DOHH2 (cell line): ENCODE results near the gene TJP2.

Experiments
- H3F3A ChIP-seq: fragments of 200-600 bp; sonication (generic), shearing (Covaris generic); 2 replicates; pipeline ENCODE4 v1.6.0; 2016; ENCODE audit warnings: antibody characterized with exemption, mild to moderate bottlenecking; ENCODE audit not compliant: control insufficient read depth, insufficient read depth
- H3K27ac ChIP-seq: fragments of 200-600 bp; sonication (generic); 2 replicates; pipeline ENCODE4 v1.5.1; 2014; ENCODE audit warnings: low read depth, mild to moderate bottlenecking, low read length, moderate library complexity
- H3K27me3 ChIP-seq: fragments of 200-600 bp; sonication (generic); 2 replicates; pipeline ENCODE4 v1.6.1; 2014; ENCODE audit warnings: mild to moderate bottlenecking, low read length, mixed read lengths; ENCODE audit not compliant: control insufficient read depth
- H3K36me3 ChIP-seq: fragments of 200-600 bp; sonication (generic); 2 replicates; pipeline ENCODE4 v1.6.1; 2014; ENCODE audit warnings: mild to moderate bottlenecking, low read length, moderate library complexity, mixed read lengths; ENCODE audit not compliant: control insufficient read depth
- H3K4me1 ChIP-seq: fragments of 200-600 bp; sonication (generic); 2 replicates; pipeline ENCODE4 v1.6.1; 2014; ENCODE audit warnings: mild to moderate bottlenecking, low read length, mixed read lengths; ENCODE audit not compliant: control insufficient read depth
- H3K4me2 ChIP-seq: fragments of 200-600 bp; sonication (generic); 2 replicates; pipeline ENCODE4 v1.6.0; 2014; ENCODE audit warnings: mild to moderate bottlenecking, low read length, moderate library complexity
- H3K4me3 ChIP-seq: fragments of 200-600 bp; sonication (generic); 2 replicates; pipeline ENCODE4 v1.5.1; 2014; ENCODE audit warnings: mild to moderate bottlenecking, low read length, mixed read lengths
- H3K79me2 ChIP-seq: fragments of 200-600 bp; sonication (generic); 2 replicates; pipeline ENCODE4 v1.6.1; 2014; ENCODE audit warnings: mild to moderate bottlenecking, low read length, mixed read lengths; ENCODE audit not compliant: control insufficient read depth
- H3K9me2 ChIP-seq: fragments of 200-600 bp; sonication (generic); replicated peaks from 2 replicates; pipeline ENCODE4 v1.6.1; 2014; ENCODE audit warnings: mild to moderate bottlenecking, low read length, mixed read lengths; ENCODE audit not compliant: control insufficient read depth
- H3K9me3 ChIP-seq: fragments of 200-600 bp; sonication (generic); 2 replicates; pipeline ENCODE4 v1.6.1; 2014; ENCODE audit warnings: antibody characterized with exemption, low read length, mixed read lengths; ENCODE audit not compliant: control insufficient read depth, insufficient read depth
- H4K20me1 ChIP-seq: fragments of 200-600 bp; sonication (generic); 2 replicates; pipeline ENCODE4 v1.6.0; 2014; ENCODE audit warnings: low read depth, mild to moderate bottlenecking, antibody characterized with exemption, low read length, moderate library complexity; ENCODE audit not compliant: control insufficient read depth, insufficient read depth
- CTCF ChIP-seq: fragments of 200-600 bp; sonication (generic); IDR thresholded peaks from one replicate; pipeline ENCODE4 v1.5.1; 2014; ENCODE audit warnings: antibody characterized with exemption, mild to moderate bottlenecking, low read depth, low read length; ENCODE audit not compliant: poor library complexity, severe bottlenecking
- EZH2phosphoT487 ChIP-seq: fragments of 200-600 bp; sonication (generic); IDR thresholded peaks from 2 replicates; pipeline ENCODE4 v1.6.1; 2017; ENCODE audit warnings: borderline replicate concordance, mild to moderate bottlenecking, antibody characterized with exemption, low read length, moderate library complexity, mixed read lengths

Gene TJP2

GRCh38 chr9:69191231-69191630 lies 17.2 kb downstream of the TJP2 start:
- Histone ChIP-seq H3K4me2 (peak overlapping the region; percentile 73), H3F3A (peaks cover 3% of the 10 kb centered on the region; the same call in 1 of the 2 replicates), H3K36me3 (no peaks in the 10 kb centered on the region), H3K4me1 (peaks cover 68% of the 10 kb centered on the region), H3K9me3 (no peaks in the 10 kb centered on the region), H3K27me3 (no peaks in the 10 kb centered on the region), H4K20me1 (no peaks in the 10 kb centered on the region), H3K79me2 (peaks cover 80% of the 10 kb centered on the region), H3K4me3 (peak overlapping the region; percentile 55), H3K9me2 (no peaks in the 10 kb centered on the region), H3K27ac (peak overlapping the region; percentile 15)
- no peak for TF ChIP-seq CTCF
- TF ChIP-seq EZH2phosphoT487: no peak

GRCh38 chr9:69192214-69192613 lies 18.1 kb downstream of the TJP2 start:
- Histone ChIP-seq H3K4me1 (peaks cover 62% of the 10 kb centered on the region), H3F3A (peaks cover 3% of the 10 kb centered on the region; the same call in 1 of the 2 replicates), H3K4me3 (no peak overlapping the region), H3K36me3 (no peaks in the 10 kb centered on the region), H3K9me3 (no peaks in the 10 kb centered on the region), H3K9me2 (no peaks in the 10 kb centered on the region), H3K79me2 (peaks cover 83% of the 10 kb centered on the region), H3K27me3 (no peaks in the 10 kb centered on the region), H3K27ac (no peak overlapping the region), H4K20me1 (no peaks in the 10 kb centered on the region), H3K4me2 (no peak overlapping the region)
- TF ChIP-seq EZH2phosphoT487 (no peak), CTCF (no peak)

- Histone ChIP-seq H3K9me2 (no peaks in the 10 kb centered on the region), H4K20me1 (no peaks in the 10 kb centered on the region), H3K36me3 (no peaks in the 10 kb centered on the region), H3K27ac (no peak overlapping the region), H3K27me3 (no peaks in the 10 kb centered on the region), H3K4me3 (no peak overlapping the region), H3K4me2 (peak overlapping the region; percentile 26; the same call in 1 of the 2 replicates), H3K9me3 (no peaks in the 10 kb centered on the region), H3K4me1 (peaks cover 59% of the 10 kb centered on the region), H3K79me2 (peaks cover 84% of the 10 kb centered on the region), H3F3A (peaks cover 3% of the 10 kb centered on the region; the same call in 1 of the 2 replicates)
- TF ChIP-seq CTCF (peak; percentile 21), EZH2phosphoT487 (no peak)
These were observed 19.6 kb downstream of the TJP2 start for GRCh38 chr9:69193685-69194032.
